B cell (primary cell): ENCODE data around the gene GLG1.
"Not testable (repeated sequence)": the region's sequence is repeated elsewhere in the genome, so short reads cannot be mapped to it uniquely, and the experiment has no call there.

Experiments used
- CTCF ChIP-seq: fragments of 200-600 bp; IDR thresholded peaks from one replicate; pipeline ENCODE4 v1.8.0; 2022; ENCODE audit warnings: antibody characterized with exemption, mild to moderate bottlenecking
- EZH2 ChIP-seq: IDR thresholded peaks from 2 replicates; pipeline ENCODE4 v1.6.1; 2012; ENCODE audit warnings: borderline replicate concordance, low read depth, mild to moderate bottlenecking, moderate library complexity, low read length; ENCODE audit not compliant: insufficient read depth, poor library complexity, severe bottlenecking

GRCh38 chr16:74407362-74407705, 199.6 kb downstream of the GLG1 start:
- TF ChIP-seq CTCF, EZH2: not testable (repeated sequence)
